GM21825 (cell line): Measurements from ENCODE around the gene HSPA13.
"Not testable (repeated sequence)": the region's sequence is repeated elsewhere in the genome, so short reads cannot be mapped to it uniquely, and the experiment has no call there.

Source experiments
- ATAC-seq: cut with Tn5 transposase; IDR thresholded peaks from one replicate; pipeline ENCODE4 v1.9.1; 2021; ENCODE audit warnings: mild to moderate bottlenecking, moderate library complexity; ENCODE audit not compliant: unreplicated experiment

HSPA13 gene, protein sequence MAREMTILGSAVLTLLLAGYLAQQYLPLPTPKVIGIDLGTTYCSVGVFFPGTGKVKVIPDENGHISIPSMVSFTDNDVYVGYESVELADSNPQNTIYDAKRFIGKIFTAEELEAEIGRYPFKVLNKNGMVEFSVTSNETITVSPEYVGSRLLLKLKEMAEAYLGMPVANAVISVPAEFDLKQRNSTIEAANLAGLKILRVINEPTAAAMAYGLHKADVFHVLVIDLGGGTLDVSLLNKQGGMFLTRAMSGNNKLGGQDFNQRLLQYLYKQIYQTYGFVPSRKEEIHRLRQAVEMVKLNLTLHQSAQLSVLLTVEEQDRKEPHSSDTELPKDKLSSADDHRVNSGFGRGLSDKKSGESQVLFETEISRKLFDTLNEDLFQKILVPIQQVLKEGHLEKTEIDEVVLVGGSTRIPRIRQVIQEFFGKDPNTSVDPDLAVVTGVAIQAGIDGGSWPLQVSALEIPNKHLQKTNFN

DNA sequence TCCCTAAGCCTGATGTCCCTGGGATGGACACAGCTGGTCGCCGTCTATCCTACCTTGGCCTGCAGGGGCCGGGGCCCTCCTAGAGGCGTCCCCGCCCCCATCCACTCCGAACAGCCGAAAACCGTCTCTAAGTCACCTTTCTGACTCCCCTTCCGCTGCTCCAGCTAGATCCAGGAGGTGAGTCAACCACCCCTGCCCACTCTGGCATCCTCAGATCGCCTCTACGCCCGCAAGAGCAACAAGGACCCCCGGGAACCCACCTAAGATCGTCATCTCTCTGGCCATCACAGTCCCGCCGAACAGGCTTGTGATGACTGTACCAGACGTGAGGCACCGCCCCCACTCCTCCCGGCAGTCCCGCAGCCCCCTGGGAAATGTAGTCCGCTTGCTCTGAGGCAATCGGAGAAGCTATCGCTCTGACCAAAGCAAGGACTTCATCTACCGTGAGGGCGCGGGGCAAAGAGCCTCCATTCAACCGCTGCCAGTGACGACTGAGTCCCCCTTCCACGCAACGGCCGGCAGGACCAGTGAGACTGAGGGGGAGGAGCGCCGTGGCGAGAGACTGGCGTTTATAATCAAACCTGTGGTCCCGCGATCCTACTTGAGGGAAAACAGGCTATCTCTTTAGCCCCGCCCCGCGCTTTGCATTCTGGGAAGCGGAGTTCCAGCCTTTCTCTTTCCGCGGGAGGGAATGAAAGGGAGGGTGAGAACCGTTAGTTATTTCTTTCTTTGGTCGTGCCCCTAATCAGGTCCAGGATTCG is at the start of gene HSPA13:
TSS of gene HSPA13 (minus strand) at position 312 of the 761 bp plus-strand sequence. CDS start at position 285, 27 bp downstream.
- ATAC-seq: peak; percentile 99

DNA sequence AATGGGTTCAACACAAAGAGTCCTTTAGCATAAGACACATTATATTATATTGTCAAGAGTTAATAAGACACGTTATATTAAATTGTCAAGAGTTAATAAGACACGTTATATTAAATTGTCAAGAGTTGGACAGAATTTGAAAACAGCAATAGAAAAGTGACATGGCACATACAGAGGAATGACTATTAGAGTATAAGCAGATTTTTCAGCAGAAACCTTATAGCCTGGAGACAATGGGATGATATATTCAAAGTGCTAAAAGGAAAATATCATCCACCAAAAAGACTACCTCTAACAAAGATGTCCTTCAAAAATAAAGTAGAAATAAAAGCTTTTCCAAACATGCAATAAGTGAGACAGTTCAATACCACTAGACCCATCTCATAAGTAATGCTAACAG is 36.0 kb upstream of the HSPA13 start:
- ATAC-seq: no peak

DNA sequence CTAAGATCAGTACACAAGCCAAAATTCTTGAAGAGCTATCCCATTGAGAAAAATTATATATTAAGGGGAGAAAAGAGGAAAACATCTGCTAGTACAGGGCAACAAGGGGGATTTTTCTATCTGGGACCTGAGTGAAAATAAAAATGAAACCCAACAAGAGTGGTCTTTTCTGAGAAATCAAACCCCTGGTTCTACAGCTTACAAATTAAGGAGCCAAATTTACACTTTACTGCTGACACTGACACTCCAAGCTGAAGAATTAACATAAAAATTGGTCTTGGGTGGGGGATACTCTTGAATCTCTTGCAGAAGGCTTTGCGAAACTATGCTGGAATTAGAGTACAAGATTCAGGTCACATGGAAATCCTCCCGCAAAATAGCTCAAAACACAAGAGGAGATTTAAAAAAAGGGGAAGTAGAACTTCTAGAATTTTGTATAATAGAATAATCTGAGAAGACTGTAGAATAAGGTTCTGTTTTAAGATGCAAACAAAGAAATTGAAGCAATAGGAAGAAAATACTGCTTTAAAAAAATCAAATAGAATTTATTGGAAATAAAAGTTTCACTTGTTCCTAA is 32.1 kb upstream of the HSPA13 start:
- no peak for ATAC-seq

- ATAC-seq: no peak
Observed at GRCh38 chr21:14405962-14406361, 23.0 kb upstream of the HSPA13 start.

DNA sequence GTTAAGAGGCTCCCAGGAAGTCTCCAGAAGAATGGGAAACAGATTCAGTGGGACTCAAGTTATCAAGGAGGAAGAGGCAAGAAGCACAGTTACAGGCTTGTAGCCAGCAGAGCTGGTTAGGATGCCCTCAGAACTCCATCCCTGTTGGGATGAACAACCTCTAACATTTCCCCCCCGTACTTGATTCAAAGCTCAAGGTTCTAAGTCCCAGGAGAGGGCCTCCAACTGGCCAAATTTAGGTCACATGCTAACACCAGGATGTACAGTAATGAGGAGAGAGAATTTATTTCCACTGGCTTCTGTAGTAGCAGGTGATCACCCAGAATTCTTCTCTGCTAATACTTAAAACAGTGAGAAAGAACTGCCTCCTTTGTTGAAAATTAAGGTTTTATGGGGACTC is 22.3 kb upstream of the HSPA13 start:
- ATAC-seq: no peak

DNA sequence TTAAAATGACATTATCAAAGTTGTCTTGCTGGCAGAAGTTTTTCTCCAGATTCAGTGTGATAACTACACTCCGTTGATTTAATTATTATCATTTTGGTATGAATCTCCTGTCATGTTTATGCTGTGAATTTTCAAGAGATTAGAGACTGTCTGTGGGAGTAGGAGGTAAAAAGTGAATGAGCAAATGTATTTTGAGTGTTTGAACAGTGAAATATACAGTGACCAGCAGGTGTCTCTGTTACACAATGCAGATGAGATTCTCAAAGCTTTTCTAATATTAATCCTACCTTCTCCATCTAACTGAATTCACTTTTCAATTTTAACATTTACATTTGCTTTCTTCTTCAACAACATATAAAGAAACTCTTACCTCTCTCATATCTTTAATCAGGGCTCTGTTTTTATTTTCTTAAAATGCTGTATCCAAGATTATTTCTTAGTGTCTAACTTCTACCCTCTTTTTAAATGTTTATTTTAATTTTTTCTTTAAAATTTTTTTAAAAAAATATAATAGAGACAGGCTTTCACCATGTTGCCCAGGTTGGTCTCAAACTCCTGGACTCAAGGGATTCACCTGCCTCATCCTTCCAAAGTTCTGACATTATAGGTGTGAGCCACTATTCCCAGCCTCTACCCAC is 20.9 kb upstream of the HSPA13 start:
- no peak for ATAC-seq

- ATAC-seq: no peak
Observed at GRCh38 chr21:14401217-14401616, 18.3 kb upstream of the HSPA13 start.

GRCh38 chr21:14388282-14388681 is 5.3 kb upstream of the HSPA13 start:
- no peak for ATAC-seq

DNA sequence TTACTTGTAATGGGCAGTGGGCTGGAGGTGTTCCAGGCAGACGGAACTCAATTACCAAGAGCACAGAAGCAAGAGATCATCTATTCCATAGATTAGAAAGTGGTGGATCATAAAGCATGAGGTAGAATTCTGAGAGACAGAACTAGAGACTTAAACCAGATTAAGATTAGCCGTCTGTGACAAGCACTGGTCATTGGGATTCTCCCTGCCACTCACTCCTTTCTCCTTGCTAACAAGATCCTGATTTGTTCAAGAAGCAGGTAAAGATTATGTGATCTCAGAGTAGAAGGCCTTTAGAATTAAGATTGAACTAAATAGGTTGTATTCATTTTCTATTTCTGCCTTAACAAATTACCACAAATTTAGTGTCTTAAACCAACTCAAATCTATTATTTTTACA is 1.5 kb upstream of the HSPA13 start:
- no peak for ATAC-seq

DNA sequence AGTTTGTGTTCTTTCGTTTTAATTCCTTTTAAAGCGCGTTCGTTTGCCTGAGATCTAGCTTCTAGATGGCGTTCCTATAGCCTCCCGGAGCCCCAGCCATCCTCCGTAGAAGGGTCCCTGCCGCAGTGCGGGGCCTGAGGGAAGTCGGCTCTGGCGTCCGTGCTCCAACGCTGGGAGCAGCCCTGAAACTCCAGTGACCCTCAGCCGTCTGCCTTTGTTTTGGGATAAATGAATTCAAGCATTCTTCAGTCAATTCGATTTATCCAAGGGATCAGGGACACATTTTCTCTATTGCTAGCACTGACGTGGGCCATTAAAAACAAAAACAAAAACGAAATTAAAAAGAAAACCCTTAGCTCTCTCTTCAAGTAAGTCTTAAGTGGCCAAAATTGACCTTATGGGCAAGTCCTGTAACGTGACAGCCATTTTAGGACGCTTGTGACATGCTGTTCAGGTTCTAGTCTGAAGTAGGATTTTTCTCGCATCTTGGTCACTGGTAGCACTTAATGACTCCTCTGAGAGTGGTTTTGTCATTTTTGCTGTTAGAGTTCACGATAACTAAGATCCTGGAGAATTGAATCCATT is 742 bp upstream of the HSPA13 start:
- ATAC-seq: peak; percentile 28

DNA sequence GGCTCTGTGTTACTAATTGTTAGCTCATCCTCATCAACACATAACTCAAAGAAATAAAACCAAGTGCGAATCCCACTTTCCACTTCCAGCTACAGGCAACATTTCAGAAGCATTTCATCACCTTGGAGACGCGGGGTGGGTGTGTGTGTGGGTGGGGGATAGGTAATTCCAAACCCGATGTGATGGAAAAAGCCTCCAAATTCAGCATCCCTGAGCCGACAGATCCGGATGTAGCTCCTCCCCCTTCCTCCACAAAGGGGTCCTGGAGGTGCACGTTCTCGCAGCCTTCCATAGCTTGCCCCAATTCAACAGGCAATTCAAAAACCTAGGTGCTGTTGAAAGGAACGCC is 486 bp downstream of the HSPA13 start:
- ATAC-seq: no peak

DNA sequence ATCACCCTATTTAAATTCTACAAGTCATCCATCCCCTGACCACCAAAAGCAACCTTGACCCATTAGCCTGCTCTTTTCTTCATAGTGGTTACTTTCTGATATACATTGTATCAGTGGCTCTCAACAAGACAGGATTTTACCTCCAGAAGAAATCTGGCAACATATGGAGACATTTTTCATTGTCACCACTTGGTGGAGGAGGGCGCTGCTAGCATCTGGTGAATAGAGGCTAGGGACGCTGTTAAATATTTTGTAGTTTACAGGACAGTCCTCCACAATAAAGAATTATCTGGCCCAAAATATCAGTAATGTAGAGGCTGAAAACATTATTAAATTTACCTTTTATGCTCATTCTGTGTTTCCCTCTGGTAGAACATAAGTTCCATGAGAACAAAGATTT is 6.1 kb downstream of the HSPA13 start:
- no peak for ATAC-seq

DNA sequence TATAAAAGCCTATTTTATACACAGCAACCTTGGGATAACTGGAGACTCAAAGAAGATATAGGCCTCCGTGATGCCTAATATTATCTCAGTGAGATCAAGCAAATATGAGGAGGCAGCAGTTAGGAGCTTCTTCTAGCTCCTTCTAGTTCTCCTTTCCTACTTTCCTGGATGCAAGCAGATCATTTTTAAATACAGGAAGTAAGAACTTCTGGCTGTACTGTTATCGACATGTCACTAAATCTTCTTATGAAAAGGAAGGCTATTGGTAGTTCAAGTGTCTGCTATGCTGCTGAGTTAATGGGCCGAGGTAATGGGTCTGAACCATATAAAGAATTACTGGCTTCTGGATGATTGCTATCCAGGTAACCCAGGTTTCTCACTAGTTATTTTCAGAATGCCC is 15.9 kb downstream of the HSPA13 start:
- no peak for ATAC-seq

DNA sequence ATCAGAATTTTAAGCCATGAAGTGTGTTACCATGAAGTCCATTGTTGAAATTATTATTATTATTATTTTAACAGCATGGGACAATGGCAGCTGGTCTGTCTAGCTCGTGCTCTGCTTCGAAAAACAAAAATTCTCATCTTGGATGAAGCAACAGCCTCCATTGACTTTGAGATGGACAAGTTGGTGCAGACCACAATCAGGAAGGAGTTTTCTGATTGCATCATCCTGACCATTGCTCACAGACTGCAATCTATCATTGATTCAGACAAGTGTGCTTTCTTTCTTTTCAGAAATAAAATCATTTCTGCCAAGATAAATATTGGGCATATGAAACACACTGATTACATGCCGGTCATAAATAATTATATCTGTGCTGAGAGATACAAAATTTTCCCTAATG is 21.0 kb downstream of the HSPA13 start:
- ATAC-seq: no peak

DNA sequence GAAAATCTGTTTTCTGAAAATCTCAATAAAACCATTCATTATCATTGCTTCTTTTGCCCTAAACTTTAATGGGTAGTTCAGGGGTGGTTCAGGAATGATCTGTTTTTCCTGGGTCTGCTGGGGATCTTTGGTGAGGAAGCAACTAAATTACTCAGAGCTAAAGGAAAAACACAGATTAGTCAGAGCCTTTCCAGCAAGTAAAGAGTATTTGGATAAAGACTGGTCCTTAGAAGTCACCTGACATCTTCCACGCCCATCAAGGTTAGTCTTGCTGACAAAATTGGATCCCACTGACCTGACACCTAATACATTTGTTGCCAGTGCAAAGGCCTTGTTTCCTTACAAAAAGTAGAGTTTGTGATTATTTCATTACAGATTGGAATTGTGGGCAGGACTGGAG is 24.2 kb downstream of the HSPA13 start:
- ATAC-seq: no peak

DNA sequence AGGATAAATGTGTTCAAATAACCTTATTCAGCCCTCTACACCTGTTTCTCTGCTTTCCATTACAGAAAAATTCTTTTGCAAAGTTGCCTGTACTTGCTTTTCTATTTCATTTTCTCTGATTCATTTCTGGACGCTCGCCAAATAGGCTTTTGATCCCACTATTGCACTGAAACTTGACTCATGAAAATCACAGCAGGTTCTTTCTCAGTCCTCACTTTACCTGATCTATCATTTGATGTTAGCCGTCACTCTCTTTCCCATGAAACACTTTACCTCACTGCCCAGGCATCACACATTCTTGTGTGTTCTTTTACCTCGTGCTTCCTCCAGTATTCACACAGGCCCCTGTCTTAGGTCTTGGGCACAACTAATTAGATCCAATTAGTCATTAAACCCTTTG is 26.2 kb downstream of the HSPA13 start:
- ATAC-seq: no peak

GRCh38 chr21:14354515-14354914 is 28.4 kb downstream of the HSPA13 start:
- no peak for ATAC-seq

DNA sequence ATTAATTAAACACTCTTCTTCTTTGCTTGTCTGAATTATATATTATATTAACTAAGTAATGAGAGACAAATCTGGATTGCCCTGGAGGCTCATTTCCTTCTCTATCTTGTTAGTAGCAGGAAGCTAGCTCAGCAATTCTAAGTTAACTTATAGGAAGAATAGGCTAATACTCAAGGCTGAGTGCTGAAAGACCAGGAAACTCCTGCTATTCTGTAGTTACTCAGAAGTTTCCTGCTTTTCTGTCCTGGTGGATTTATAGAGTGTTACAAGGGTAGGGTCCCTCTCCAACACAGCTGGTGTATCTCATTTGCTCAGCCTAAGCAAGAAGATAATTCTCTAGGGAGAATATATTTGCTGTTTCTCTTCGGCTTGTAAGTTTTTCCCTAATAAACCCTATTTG is 29.2 kb downstream of the HSPA13 start:
- ATAC-seq: no peak

- ATAC-seq: no peak
Observed at GRCh38 chr21:14353231-14353630, 29.7 kb downstream of the HSPA13 start.

DNA sequence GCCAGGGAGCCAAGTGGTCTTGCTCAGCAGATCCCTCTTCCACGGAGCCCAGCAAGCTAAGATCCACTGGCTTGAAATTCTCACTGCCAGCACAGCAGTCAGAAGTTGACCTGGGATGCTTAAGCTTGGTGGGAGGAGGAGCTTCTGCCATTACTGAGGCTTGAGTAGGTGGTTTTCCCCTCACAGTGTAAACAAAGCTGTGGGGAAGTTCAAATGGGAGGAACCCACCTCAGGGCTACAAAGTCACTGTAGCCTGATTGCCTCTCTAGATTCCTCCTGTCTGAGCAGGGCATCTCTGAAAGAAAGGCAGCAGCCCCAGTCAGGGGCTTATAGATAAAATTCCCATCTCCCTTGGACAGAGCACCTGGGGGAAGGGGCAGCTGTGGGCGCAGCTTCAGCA is 55.6 kb downstream of the HSPA13 start:
- ATAC-seq: not testable (repeated sequence)

DNA sequence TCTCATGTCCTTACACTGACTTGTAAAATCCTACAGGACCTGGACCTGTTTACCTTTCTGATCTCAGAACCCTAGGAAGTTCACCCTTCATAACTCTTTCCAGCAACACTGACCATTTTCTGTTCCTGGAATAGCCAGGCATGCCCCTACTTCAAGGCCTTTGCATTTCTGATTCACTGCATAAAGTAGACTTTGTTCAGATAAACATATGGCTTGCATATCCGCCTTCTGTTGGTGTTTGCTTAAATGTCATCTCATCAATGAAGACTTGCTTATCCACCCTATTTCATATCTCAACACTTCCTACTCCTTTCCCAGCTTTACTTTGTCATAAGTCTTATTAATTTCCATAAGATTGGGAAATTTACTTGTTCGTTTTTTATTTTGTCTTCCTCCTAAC is 57.4 kb downstream of the HSPA13 start:
- ATAC-seq: no peak
